ENCODE results near the gene SLC12A7.

Gene SLC12A7

DNA sequence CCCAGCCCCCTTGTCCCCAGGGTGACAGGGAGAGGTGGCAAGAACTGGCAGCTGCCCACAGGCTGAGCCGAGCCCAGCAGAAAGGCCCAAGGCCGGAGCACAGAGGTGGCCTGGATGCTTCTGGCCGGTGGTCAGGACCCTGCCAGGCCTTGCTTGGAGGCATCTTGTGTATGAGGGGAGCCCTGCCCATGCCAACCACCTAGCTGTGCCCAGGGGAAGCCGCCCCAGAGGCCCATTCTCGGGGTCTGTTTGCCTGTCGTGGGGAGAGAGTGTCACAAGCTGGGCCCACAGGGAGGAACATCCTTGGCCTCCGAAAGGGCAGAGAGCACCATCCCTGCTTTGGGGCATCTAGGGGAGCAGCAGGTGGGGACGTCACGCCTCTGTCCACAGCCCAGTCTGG is 93.3 kb downstream of the SLC12A7 start:
- no peak for DNase-seq (ENCODE audit: low read depth)

DNA sequence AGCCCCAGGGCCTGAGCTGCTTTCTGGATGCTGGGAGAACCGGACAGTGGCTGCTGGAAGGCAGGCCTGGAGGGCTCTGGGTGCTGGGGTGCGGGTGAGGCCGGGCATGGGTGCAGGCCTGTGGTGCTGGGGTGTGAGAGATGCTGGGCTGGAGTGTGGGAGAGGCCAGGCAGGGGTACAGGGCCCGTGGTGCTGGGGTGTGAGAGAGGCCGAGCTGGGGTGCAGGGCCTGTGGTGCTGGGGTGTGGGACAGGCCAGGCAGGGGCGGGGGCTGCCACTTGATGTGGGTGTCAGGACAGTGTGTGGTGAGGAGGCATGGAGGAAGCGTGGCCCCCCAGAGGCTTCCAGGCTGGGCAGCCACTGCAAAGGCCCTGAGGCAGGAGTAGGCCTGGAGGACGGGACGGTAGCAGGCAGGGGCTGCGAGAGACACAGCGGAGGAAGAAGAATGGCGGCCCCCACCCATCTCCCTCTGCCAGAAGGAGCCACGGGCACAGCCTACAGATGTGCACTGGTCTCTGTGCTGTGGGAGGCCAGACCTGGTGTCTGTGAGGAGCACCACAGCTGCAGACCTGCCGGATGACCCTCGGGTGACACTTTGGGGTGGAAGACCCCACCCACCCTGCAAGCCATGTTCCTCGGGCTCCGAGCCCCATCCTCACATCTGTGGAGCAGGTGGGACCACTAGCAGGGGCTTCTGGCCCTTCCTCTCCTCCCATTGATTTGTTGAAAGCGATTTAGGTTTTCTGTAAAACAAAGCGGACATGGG is 94.0 kb downstream of the SLC12A7 start:
- no peak for DNase-seq (ENCODE audit: low read depth)

DNA sequence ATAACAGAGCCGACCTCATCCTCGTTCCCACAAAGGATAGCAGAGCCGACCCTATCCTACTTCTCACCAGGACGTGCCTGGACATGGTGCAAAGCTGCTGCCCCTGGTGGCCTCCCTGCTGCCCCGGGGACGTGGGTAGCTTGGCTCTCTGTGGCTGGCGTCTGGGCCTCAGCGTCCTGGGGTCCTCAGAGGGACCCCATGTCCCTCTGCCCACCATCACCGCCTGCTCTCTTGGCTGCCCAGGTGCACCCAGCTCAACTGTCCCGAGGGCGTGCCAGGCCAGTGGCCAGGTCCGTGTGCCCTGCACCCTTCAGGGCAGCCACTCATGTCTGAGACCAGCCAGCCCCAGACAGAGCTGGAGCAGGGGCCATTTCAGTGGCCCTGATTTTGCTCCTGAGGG is 94.8 kb downstream of the SLC12A7 start:
- DNase-seq (ENCODE audit: low read depth), result no peak

DNA sequence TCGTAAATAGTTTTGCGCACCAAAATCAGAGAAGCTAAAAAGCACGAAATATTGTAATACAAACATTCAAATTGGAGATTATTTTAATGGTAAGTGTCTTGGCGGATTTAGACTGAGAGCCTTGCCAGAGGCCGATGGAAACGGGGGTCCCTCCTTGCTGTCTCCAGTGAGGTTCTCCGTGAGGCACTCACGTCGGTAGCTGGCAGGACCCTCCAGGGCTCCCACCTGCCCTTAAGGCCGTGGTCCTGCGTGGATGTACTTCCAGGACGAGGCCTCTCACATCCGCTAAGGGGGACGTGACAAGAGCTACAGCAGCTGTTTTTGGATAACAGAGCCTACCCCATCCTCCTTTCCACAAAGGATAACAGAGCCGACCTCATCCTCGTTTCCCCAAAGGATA is 95.4 kb downstream of the SLC12A7 start:
- no peak for DNase-seq (ENCODE audit: low read depth)

DNA sequence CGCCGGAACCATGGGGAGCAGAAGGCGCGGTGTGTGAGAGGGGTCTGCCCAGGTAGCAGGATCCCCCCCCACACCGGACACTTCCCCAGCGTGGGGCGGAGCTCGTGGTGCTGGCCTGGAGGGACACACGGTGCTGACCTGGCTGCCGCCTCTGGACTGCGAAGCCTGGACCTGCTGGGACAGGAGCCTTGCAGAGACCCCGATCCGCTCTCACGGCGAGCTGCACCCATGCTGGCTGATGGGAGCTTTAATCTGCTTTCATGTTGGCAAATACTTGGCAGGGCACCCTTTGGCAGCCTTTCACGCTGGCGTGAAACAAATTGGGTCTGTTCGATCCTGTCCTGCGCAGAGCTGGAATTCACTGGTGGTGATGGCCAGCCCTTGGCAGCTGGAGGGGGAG is 95.8 kb downstream of the SLC12A7 start:
- DNase-seq (ENCODE audit: low read depth), result no peak

DNA sequence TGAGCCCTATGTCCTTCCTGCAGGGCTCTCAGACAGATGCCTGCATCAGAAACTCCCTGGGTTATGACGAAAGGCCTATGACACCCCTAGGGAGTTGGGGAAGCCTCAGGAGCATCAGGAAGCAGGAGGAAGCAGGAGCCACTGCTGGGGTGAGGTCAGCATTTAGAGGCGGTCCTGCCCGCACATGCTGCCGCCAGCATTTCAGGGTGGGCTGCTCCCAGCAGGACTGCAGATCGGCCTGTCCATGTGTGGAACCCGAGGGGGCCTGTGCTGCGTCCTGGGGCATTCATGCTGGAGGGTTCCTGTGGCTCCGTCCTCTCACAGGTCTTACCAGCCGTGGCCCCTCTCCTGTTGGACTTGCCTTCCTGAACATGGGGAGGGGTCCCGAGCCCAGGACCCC is 96.4 kb downstream of the SLC12A7 start:
- no peak for DNase-seq (ENCODE audit: low read depth)

DNA sequence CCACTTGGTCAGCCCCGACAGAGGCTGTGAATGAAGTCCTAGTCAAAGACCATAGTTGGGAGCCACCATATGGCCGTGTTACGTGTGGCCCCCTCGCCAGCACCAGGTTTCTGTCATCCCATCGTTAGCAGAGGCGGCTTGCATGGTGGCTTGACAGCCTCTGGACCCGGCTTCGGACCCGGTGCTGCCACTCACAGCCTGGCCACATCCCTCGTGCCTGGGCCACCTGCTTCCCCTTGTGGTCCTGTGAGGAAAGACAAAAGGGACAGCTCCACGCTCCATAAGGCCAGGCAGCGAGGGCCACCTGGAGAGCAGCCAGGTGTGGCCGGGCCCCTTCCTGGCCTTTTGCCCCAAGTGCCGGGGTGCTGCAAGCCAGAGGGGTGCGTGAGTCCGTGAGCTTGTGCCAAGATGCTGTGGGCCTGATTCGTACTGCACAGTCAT is 97.1 kb downstream of the SLC12A7 start:
- no peak for DNase-seq (ENCODE audit: low read depth)

DNA sequence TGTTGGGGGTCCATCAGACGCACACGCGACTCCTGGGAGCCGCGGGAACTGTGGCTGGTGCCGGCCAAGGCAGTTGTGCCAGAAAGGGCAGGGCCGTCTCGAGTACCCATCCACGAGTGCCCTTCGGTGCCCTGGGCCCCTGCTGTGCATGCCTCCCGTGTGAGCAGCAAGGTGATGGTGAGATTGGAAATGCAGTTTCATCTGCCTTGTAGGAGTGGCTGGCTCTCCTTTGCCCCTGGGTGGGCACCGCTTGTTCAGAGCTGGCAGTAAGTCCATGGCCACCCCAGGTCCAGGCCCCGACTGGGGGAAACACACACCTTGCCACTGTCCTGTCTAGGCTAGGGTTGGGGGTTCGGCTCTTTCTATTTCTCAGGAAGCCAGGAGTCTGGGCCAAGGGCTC is 97.5 kb downstream of the SLC12A7 start:
- no peak for DNase-seq (ENCODE audit: low read depth)

DNA sequence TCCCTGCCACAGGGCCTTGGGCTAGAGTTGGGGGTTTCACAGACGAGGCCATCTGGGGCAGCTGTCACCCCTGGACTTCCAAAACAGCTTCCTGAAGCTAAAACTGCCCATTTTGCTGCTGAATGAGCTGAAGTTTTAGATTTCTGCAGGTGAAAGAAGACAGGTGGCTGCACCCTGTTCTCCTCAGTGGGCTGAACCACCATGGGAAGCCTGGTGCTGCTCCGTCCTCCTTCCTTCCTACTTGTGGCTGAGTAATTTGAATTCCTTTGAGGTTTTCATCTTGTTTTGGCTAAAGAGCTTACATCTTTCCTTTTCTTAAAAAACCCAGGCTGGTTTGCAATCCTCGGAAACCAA is 97.9 kb downstream of the SLC12A7 start:
- DNase-seq (ENCODE audit: low read depth), result no peak

DNA sequence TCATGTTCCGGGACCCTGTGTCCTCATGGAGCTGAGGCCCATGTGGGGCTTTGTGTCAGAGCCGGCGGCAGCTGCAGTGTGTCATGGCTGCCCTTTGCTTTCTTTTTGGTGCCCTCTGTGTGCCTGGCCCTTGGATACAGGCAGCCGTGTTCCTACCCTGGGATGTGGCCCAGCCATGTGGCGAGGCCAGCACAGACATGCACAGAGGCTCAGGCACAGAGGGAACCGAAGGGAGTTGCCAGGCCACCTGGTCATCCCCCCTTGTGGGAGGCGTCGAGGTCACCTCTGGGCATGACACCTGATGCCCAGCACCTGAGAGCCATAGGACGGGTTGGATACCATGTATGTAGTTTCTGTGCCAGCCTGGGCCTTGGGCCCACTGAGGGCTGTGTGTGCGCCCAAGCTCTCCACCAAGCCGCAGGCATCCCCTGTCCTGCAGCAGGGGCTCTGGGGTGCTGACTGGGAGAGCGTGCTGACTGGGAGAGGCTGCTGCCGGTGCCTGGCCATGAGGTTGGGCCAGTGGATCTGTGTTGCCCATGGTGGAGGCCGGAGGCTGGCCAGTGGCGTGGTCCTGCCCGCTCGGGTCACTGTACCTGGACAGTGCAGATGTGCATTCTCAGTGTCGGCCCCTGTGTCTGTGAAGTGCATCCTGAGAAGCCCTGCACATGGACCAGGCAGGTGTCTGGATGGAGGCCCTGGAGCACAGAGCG is 98.5 kb downstream of the SLC12A7 start:
- no peak for DNase-seq (ENCODE audit: low read depth)

DNA sequence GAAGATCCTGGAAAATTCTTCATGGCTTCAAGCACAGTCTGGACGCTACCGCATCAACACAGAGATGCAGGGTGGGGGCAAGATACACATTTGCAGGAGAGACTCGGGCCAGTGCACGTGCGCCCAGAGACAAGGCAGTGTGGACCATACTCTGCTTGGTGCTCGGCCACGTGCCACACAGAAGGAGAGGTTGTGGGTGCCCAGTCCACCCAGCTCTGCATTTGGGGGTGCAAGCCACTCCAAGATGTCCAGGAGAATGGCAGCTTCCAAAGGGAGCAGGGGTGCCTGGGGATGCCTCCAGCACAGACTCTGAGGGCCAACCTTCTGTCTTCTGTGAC is 99.0 kb downstream of the SLC12A7 start:
- no peak for DNase-seq (ENCODE audit: low read depth)

DNA sequence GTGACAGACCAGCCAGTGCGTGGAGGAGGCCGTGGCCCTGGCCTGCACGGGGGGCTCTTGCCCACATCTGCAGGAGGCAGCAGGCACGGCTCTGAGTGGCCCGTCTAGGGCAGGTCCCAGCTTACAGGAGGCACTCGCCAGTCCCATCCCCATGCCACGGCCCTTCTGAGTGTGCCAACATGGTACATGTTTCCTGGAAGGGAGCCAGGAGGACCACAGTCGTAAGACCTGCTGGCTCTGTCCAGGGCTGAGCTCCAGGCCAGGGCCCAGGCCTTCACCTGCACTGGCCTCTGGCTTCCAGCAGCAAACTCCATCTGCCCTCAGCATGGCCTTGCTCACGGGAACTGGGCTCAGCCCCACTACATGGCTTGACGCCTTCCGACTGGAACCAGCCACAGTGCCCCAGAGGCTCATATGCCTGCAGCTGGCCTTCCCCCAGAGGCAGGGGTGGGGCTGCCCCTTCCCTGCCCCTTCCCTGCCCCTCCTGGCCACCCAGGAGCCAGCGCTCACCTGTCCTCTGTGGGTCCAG is 99.5 kb downstream of the SLC12A7 start:
- DNase-seq (ENCODE audit: low read depth), result no peak

DNA sequence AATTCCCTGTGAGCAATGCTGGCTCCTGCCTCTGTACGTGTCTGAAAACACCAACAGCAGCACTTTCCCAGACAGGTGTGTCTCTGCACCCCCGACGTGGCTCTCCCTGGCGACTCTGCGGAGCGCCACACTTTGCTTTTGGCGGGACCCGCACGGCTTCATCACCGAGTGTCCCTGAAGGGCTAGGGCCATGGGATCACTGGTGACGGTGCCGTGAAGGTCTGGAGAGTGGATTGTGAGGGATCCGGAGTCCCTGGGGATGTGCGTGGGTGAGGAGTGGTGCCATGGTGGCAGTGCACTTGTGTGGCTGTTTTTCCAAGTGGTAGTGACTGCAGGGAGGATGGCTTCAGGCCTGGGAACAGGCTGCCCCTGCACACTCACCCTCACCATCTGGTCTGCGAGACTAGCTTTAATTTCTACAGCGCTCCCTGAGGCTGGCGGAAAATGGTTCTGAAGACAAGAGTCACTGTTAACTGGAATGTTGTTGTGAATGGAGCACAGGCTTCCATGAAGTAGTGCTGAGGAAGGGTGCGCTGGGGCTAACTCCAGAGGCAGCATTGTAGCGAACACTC is 100.0 kb downstream of the SLC12A7 start:
- DNase-seq (ENCODE audit: low read depth), result no peak

DNA sequence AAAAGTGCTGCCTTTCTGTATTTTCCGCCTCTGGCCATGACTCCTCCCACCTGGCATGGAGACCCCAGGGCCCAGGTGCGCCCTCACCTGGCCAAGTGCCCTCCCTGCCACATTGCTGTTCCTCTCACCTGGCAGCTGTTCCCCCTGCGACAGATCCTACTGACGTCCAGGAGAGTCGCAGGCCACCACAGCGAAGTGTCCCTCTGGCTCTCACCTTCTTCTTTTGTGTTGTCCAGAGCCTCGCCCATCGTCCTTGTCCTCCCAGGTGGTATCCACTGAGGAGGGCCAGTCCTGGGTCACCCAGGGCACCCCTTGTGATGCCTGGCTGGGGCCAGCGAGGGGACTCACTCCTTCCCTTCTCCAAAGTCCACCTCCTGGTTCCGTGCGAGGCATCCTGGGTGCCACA is 100.6 kb downstream of the SLC12A7 start:
- peak; percentile 21 for DNase-seq (ENCODE audit: low read depth)

DNA sequence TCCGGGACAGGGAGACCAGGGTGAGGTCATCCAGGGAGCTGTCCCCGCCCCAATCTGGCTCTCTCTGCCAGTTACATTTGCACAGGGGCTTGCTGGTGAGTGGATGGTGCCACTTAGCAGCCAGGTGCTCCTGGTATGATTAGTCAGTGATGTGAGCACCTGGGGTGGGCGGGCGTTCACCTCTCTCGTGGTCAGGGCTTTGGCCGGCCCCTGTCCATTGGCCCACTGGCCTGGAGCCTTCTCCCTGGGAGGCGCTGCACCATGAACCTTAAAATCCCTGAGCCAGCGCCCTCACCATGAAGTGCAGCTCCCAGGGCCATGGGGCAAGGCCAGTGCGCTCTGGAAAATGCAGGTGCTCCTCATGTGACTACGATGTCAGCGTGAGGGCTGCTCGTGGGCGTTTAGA is 101.2 kb downstream of the SLC12A7 start:
- no peak for DNase-seq (ENCODE audit: low read depth)

DNA sequence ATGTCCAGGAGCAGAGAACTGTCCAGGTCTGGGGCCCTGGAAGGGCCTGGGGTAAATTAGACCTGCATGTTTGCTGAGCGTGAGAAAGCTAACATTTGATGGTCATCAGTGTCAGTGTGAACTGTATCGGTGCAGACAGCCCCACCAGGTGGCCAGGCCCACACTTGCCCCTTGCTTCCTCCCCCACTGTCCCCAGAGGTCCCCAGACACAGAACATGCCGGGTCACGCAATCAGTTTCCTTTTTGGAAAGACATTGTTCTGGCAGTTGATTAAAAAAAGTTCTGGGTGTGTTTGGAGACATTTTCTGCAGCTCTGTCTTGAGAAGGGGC is 101.7 kb downstream of the SLC12A7 start:
- no peak for DNase-seq (ENCODE audit: low read depth)

DNA sequence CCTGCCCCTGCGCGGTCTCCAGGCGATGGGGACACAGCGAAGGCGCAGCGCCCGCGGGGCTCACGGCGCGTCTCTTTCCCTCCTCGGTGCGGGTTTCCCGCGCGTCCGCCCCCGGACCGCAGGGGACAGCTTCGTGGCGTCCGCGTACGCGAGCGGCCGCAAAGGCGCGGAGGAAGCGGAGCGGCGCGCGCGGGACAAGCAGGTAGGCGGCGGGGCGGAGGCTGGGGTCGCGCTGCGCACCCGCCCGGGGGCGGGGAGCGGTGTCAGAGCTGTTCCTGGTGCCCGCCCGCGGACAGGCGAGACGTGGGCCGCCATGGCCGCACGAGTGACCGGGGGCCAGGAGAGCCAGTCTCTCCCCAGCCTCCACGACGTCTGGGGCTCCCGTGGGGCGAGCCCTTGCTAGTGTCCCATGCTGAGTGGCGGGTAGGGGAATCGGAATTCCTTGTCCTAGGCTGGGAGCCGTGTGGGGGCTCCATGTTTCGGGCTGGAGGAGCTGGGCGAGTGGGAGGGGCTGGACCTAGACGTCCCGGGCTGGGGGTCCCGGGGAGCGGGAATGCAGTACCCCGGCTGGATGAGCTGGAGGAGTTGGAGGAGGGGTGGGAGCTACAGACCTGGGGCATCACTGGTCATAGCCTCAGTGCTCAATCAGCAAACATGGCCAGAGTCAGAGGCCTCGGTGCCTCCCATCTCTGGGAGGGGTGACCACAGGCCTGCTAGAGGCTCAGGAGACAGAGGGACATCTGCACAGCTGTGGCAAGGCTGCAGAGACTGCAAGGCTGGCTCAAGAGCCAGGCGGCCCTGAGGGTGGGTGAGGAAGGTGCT is 102.3 kb downstream of the SLC12A7 start:
- DNase-seq (ENCODE audit: low read depth), result no peak

DNA sequence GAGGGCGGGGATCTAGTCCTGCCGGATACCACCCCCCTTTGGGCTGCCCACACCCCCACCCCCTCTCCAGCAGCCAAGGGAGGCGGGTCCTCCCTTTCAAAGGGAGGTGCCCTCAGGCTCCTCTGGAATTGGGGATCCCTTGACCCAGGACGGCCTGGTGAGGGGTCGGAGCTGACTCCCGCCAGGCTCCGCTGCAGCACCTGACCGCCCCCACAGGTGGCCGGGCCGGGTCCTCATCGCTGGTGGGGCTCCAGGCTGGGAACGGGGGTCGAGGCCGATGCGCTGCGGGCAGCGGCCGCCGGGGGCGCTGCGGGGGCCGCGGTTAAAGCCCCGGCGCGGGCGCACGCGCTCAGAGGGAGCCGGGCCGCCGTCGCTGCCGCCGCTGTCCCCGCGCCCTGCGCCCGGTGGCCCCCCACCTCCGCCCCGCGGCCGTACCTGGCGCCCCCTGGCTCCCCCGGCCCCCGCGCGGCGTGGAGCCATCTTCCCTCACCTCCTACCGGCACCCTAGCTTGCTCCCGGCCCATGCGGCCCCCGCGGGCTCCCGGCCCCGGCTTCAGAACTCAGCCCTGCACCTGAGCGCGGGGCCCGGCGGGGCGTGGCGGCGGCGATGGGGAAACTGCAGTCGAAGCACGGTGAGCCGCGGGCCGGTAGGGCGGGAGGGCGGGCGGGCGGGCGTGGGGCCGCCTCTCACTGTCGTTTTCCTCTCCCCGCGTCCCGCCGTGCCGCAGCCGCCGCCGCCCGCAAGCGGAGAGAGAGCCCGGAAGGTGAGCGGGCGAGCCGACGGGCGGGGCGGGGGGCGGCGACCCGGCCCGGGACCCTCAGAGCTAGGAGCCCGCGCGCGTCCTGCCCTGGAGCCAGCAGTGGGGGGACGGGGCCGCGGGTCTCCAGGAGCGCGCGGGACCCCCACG is 103.2 kb downstream of the SLC12A7 start, which contains the start of gene NKD2:
Gene NKD2, plus strand, starts transcription at position 352 of the 908 bp plus-strand sequence. Its CDS starts 256 bp downstream, at position 608.
- DNase-seq (ENCODE audit: low read depth), result no peak

DNA sequence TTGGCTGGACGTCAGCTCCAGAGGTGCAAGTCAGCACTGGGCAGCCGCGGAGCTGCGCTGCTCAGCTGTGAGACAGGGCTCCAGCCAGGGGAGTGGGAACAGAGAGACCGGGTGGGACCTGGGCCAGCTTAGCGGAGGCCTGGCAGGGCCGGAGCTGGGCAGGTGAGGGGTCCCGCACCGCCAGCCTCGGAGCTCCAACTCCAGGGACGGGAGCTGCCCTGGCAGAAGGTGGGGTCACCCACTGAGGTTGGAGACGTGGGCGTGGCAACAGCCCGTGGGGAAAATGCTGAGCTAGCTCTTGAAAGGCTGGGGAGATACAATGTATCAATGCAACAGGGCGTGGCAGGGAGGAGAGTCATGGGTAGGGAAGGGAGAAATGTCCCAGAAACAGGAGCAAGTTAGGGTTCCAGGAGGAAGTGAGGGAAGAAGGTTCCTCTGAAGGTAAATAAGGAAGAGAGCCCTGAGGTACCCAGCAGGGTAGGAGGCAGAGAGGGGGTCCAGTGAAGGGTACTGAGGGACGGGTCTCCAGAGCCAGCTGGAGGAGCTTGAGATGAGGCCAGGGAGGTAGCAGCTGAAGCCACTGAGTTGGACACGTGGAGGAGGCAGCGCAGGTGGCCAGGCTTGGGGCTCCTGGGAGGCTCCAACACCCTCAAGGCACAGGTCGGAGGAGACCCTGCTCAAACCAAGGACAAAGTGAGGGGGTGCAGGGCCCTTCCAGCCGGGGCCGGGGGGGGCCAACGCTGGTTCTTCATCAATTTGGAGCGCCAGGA is 104.0 kb downstream of the SLC12A7 start:
- no peak for DNase-seq (ENCODE audit: low read depth)

DNA sequence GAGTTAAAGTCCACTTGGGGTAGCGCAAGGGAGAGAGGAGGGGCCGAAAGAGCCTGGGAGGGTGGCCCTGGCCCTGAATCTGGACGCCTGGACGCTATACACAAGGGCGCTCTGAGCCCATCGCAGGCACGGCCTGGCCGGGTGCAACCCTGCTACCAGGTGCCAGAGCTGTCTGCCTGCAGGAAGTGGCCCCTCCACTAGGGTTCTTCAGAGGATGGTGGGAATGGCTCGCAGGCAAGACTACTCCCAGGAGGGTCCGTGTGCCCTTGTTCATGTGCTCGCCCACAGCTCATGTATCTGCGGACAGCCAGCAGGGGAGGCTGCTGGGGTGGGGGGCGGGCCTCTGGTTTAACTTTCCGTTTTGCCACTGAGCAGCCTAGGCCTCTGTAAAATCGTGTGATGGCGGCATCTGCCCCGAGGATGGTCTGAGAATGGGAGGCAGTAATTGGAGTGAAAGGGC is 104.6 kb downstream of the SLC12A7 start:
- DNase-seq (ENCODE audit: low read depth), result no peak

Measured in T follicular helper cell (primary cell).